HS-27A (cell line): Measurements from ENCODE around the gene FNTB.

Experiments
- DNase-seq: peaks from one replicate; pipeline ENCODE4 v3.0.0-alpha.2; 2012; ENCODE audit warnings: low read depth, missing footprints

The FNTB gene

DNA sequence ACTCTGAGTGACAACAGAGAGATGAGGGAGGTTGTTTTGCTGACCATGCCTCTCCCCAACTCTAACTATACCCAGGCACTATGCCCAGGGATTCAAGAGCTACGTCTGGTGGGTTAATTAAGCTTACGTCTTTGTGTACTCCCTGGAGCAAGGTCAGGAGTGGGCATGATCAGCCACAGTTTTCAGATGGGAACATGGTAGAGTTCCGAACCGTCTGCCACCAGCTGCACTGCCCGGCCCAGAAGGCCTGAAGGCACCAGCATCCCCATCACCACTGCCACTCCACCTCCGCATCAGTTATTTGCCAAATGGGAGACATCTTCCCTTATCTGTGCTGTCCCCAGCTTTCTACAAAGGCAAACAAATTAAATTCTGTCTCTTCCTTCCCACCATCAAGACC lies 33.0 kb upstream of the FNTB start:
- no peak for DNase-seq

DNA sequence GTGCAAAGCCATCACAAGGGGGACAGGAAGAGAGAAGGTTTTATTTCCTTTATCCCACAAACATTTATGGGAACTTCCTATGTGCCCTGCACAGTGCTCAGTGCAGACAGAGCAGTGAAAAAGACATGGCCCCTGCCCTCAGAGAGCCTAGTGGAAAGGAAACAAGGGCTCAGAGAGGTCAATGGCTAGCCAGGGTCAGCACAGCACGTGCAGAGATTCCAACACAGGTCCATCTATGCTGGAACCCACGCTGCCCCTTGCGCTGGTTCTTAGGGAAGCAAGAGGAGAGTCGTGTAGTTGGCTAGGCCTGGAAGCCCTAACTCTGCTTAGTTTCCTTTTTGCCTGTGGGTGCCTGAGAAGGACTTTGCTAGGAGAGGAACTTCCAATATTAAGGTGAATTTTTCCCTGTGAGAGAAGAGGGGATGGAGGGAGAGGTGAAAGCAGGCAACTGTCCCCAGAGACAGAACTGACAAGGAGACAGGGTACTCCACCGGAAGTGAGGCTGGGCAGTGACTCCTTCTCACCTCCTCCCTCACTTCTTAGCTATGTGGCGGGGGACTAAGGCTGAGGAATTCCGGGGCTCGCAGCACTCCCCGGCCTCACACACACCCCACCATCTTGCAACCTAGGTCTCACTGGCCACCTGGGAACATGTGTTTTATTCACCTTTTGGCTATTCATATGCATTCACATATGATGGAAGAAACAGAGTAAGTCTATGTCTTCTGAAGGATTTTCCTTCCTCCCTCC lies 32.0 kb upstream of the FNTB start:
- DNase-seq, result no peak

DNA sequence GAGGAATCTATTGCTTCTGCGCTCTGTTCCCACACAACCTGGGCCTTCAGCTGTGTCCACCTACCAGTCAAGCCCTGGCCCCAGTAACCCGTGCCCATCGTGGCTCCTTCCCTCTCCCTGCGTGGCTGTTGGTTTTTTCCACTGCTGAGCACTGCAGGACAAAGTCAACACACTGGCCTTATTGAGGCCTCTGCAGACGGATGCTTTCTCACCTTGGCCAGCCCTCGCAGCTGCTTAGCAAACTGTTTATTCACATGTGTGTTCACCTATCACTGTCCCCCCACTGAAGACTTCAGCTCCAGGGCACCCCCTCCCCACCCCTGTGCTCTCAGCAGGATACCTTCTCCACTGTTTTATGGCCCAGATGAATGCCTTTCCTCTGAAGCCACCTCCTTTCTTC lies 31.4 kb upstream of the FNTB start:
- no peak for DNase-seq

DNA sequence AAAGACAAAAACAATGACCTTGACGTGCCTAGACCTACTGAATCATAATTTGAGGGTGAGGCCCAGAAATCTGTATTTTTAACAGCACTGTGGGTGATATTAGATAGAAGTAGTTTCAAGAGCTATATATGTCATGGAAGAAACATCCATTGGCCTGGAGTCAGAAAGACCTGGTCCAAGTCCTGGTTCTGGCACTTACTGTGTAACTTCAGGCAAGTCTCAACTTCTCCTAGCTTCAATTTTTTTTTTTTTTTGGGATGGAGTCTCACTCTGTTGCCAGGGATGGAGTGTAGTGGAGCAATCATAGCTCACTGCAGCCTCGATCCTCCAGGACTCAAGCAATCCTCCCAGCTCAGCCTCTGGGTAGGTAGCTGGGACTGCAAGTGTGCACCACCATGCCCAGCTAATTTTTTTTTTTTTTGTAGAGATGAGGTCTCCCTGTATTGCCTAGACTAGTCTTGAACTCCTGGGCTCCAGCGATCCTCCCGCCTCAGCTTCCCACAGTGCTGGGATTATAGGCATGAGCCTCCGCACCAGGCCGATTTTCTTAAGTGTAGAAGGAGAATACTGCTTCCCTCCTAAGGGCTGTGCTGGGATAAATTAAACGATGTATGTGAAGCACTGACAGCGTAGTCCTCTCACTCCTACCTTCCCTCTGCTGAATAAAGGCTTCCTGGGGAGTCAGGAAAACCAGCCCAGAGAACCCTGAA lies 29.8 kb upstream of the FNTB start:
- no peak for DNase-seq

DNA sequence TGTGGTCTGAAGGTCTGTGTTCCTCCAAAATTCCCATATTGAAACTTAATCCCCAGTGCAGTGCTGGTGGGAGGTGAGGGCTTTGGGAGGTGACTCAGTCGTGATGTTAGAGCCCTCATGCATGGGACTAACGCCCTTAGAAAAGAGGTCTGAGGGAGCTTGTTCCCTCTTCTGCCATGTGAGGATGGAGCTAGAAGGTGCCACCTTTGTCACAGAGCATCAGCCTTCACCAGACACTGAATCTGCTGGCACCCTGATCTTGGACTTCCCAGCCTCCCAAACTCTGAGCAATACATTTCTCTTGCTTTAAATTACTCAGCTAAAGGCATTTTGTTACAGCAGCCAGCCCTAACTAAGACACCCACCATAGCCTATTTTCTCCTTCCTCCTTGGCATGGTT lies 28.5 kb upstream of the FNTB start:
- no peak for DNase-seq

DNA sequence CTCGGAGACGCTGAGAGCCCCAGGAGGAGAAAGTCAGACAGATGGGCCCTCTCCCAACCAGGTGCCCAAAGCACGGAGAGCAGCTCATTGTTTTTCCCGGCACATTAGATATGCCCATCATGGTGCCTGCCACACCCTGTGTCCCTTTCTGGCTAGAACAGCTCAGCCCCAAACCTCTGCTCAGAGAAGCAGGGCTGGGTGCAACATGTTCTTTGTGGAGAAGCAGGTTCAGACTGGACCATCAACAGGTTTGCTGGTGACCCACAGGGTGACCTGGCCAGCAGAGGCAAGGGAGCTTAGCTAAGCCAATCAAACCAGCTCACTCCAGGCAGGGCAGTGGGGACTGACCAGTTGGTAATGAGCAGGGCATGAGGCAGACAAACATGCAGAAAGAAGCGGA lies 28.0 kb upstream of the FNTB start:
- DNase-seq, result no peak

DNA sequence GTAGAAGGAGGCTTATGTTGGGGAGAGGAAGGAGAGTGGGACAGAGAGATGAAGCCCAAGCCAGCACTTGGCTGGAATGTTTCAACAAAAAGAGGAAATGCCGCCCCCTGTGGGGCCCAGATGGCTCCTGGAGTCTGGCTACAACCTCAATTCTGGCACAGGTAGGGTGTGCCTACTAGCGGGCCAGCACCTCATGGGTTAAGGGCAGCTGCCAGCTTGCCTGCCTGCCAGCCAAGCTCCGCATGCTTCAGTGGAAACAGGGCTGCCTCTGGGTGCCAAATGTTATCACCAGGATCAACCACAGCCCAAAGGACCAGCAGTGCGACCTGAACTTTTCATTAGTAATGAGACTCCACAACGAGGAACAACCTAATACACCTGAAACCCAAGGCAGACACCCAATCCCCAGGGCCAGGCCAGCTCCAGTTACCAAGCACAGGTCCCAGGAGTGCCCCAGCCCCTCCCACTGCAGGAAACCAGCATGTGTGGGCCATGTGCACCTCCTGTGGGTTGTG lies 25.9 kb upstream of the FNTB start:
- no peak for DNase-seq

DNA sequence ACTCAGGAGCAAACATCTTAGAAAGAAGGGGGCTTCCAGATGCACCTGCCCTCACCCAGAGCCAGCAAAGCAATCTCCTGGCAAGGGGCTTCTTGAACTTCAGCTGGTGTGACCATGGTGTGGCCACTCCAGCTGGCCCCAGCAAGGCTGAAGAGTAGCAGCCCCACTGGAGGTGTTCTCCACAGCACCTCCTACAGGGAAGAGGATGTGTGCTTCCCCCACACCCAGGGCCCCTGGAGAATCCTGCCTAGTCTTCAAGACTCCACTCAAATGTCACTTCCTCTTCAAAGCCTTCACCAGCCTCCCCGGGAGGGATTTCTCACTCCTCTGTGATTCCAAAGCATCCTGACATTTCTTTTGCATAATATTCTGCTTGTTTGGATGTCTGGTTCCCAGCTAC lies 23.1 kb upstream of the FNTB start:
- no peak for DNase-seq

DNA sequence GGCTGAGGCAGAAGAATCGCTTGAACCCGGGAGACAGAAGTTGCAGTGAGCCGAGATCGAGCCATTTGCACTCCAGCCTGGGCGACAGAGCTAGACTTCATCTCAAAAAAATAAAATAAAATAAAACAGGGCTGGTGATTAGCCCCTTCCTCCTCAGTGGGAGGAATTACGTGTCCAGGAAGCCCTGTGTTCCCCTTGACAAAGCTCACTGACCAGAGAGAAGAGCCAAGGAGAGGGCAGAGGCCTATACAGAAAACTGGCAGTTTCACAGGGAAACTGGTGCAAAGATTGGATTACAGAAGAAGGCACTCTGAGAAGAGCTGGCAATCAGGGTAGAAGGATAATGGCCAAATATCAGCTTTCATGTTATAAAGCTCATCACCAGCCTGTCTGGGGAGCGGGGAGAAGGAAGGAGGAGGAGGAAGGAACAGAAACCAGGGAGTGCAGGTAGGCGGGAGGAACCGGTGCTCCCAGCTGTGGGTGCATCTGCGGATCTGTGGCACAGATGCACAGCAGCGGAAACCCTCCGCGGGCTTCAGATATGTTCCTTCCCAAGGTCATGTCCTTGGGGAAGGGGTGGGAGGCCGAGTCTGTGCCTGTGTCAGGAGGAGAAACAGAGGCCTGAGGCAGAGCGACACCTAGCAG lies 21.2 kb upstream of the FNTB start:
- DNase-seq, result no peak

DNA sequence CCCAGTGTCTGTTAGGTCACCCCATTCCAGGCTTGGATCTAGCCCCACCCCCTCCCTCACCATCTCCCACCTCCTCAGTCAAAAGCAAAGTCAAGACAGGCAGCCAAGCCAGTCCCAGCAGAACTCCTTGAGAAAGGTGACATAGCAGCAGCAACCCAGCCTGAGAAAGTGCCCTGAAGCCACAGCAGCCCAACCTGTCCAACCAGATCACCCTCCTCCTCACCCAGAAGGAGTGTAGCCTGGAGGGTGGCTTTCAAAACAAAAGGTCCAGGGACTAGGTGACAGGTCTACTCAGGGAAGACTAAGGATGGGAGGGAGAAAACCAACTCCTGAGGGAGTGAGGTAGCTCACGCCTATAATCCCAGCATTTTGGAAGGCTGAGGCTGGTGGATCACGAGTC lies 19.7 kb upstream of the FNTB start:
- DNase-seq, result no peak

DNA sequence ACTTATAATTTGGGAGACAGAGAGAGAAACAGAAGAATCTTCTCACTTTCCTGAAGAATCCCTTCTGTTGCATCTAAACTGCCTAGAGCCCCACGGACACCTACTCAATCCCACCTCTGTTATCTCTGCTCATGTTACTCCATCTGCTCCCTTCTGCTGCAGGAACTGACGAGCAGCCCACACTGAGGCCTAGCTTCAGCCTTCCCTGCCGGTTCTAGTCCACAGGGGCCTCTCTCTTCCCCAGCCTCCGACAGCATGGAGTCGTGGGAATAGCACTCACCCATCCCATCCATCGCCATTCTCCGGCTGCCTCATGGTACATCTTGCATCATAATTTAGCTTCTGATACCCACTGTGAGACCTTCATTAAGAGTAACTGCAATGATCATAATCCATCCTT lies 18.5 kb upstream of the FNTB start:
- no peak for DNase-seq

DNA sequence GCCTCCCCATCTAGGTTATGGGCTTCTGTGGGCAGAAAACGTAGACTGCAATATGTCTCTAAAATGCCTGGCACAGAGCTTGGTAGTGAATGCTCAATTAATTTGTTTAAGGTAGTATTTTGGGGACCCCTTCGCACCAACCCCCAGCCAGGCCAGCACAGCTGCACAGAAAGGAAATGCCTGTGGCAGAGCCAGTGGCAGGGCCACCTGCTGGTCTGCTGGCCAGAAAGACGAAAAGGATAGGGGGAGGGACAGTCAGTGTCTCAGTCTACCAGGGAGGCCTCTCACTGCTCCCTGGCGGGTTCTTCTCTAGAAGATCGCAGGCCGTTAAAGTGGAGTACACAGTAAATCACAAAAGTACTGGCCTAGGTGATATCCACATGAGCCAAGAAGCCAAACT lies 18.0 kb upstream of the FNTB start:
- no peak for DNase-seq

DNA sequence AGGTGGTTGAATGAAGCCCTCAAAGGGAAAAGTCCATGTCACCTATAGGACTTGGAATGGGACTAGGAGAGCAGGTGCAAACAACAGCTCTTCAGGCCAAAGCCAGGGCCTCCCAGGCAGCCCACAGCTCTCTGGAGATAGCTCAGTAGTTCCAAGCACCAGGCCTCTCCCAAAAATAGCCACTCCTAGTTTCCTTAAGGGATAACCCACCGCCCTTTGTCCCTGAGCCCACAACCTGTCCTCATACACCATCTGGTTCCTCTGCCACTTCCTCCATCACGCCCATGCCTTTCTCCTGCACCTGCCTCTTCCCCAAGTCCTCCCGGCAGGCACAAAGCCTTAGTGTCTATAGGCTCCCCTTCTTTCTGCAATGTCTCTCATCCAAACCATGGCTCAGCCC lies 16.7 kb upstream of the FNTB start:
- DNase-seq, result no peak

DNA sequence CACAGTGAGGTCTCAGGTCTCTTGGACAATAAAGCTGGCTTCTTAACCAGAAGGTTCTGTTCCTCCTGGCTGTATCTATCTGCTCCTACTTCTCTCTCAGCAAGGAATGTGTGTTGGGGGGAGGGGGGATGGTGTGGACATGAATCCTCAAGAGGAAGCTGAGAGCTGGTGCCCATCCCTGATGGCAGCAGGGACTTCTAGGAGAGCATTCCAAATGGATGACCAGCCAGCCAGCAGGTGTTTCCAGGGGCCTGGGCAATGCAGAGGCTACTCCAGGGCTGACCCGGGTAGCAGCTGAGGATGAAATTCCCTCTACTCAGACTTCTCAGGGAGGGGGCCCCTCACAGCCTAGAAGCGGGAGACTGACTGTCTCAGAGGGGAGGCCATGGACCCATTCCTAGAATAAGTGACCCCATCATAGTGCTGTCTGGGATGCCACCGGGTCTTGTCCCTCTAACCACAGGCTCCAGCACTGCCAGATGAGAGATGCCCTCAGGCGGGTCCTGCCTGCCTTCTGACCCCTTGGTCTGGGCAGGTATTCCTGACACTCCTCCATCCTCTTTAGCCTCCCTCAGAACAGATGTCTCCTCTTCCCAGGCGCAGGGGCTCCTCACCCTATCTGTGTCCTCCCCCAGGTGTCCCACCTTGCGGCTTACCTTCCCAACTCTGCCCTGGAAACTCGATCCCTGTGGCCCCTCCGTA lies 15.8 kb upstream of the FNTB start:
- peak; percentile 34 for DNase-seq

DNA sequence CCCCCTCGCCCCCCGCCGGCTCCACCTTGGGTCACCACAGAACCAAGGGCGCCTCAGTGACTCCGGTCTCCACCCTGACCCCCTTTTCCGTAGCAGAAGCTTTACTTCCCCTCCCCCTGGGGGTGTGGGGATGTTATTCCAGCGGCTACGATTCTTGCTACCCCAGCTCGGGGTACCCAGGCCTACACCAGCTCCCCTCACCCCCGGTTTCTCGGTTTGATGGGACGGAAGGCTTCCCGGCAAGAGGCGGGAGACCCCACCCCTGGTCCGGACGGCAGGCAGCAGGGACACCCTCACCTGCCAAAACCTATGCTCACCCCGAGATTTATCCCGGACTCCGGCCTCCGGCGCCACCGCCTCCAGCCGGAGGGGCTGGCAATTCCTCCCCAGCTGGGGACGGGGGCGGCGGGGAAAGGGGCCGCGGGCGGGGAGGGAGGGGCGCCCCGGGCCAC lies 15.2 kb upstream of the FNTB start:
- DNase-seq, result no peak

DNA sequence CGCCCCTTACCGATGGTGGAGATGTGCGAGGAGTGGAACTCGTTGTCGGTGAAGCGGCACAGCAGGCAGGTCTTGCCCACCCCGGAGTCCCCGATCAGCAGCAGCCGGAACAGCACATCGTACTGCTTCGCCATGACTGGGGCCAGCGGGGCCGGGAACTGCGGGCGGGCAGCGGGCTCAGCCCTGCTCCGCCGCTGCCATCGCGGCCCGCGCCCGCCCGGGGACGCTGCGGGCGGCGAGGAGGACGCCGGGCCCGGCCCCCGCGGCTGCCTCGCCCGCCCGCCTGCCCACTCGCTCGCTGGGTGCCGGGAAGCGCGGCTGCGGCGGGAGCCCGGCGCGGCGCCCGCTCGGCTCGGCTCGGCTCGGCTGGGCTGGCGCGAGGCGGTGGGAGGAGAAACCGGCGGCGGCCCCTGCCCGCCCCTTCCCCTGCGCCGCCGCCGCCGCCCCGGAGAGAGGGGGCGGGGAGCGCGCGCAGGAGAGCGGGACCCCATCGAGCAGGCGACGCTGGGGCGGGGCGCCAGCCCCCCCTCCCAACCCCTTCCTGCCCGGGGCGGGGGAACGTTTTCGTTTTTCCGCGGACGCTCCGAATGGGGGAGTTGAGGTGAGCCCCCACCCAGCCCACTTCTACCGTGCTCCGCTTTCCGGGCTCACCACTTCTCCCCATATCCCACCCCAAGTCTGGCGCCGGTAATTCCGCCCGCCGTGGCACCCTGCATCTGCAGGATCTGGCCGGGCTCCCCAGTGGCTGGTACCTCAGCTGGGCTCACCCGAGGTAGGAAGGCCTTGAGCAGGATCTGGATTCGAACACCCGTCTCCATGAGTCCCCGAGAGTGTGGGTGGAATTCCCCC lies 14.5 kb upstream of the FNTB start, which contains the start of gene RAB15:
TSS of gene RAB15 (minus strand) at position 394 of the 849 bp plus-strand sequence. CDS start at position 134, 260 bp downstream.
- no peak for DNase-seq

DNA sequence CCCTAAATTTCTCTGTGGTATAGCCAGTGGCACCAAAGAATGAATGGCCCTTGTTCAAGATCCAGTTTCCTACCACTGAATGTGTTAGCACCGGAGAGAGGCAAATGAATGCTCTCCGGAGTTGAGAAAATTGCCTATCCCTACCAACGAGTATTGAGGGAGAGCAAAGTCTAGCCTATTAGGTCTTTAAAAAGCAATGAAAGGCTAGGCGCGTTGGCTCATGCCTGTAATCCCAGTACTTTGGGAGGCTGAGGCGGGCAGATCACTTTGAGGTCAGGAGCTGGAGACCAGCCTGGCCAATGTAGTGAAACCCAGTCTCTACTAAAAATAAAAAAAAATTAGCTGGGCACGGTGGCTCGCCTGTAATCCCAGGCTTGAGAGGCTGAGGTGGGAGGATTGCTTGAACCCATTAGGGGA lies 13.7 kb upstream of the FNTB start:
- DNase-seq, result no peak

DNA sequence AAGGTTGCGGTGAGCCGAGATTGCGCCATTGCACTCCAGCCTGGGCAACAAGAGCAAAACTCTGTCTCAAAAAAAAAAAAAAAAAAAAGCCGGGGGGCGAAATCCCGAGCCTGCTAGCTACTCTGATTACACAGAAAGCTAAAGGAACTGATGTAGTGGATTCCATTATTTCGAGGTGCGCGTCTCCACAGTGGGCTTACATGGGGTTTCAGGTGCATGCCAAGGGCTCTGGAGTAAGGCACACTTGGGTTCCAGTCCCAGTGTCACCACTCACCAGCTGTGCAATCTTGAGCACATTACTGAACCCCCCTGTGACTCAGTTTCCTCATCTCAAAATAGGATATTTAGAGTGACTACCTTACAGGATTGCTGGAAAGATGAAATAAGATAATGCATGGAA lies 12.9 kb upstream of the FNTB start:
- DNase-seq, result no peak

DNA sequence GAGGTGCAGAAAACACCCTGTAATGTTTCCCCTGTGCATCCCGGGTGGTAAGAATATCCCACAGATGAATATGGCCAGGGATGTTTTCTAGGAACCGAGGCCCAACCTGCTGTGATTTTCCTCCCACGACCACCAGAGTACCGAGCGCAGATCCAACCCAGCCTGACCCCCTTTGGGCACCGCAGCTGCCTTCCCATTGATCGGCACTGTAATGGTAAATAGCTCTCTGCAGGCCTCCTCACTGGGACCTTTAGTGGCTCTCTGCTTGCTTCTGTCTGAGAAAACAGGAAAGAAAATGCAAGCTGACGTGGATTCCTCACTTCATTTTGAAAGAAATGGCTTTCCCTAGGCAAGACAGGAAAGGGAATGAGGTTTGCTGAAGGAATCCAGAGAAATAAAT lies 12.1 kb upstream of the FNTB start:
- DNase-seq, result no peak

DNA sequence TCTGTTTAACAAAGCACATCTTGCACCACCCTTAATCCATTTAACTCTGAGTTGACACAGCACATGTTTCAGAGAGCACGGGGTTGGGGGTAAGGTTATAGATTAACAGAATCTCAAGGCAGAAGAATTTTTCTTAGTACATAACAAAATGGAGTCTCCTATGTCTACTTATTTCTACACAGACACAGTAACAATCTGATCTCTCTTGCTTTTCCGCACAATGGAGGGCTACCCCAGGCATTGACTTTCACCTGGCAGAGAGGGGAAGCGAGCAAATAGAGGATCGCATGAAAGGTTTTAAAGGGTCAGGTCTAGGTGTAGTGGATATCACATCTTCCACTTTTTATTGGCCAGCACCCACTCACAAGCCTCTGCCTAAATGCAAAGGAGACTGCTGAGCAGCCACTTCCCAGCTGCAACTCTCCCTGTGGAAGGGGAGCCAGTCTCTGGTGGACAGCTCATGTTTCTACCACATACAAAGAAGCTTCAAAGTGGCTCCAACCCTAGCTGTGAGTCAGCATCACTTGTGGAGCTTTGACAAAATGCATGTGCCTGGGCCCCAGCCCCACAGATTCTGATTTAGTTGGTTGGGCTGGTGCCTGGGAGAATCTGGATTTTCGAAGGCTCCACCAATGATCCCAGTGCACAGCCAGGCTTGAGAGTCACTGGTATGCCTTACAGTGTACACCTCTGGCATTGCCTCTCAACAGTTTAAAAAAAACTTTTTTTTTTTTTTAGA lies 7.2 kb upstream of the FNTB start:
- DNase-seq, result no peak
